Heart right ventricle (tissue), 16 donors: Measurements from ENCODE around the gene OSM. TPM values are rescaled to one million over a fixed set of nuclear protein-coding genes. Genes with fewer than 3 reads are reported as not detected.

ENCODE experiments used
- ATAC-seq, 8 donors: fragments of 200-7000 bp; cut with Tn5 transposase; one replicate each; pipeline ENCODE4 v1.9.1; 2020; ENCODE audit warnings: mild to moderate bottlenecking in 8 of 8, moderate library complexity in 8 of 8, moderate number of reproducible peaks in 1 of 8
- DNase-seq, 2 donors: peaks; one replicate each; pipeline ENCODE4 v3.0.0-alpha.2; 2020
- H3K27ac ChIP-seq, 10 donors: fragments of 200-600 bp; sonication (generic) in 2 of 10; one replicate each; pipeline versions ENCODE4 v1.5.0 to v1.8.0; 2020 to 2022; ENCODE audit warnings: mild to moderate bottlenecking in 3 of 10
- H3K27me3 ChIP-seq, 7 donors: fragments of 200-600 bp; one replicate each; pipeline ENCODE4 v1.8.0; 2021 to 2022; ENCODE audit warnings: mild to moderate bottlenecking in 2 of 7
- H3K36me3 ChIP-seq, 9 donors: fragments of 200-600 bp; sonication (generic) in 1 of 9; one replicate each; pipeline versions ENCODE4 v1.5.0 to v1.8.0; 2020 to 2022; ENCODE audit warnings: mild to moderate bottlenecking in 2 of 9
- H3K4me1 ChIP-seq, 9 donors: fragments of 200-600 bp; sonication (generic) in 1 of 9; one replicate each; pipeline versions ENCODE4 v1.5.0 to v1.8.0; 2020 to 2022; ENCODE audit warnings: mild to moderate bottlenecking in 4 of 9
- H3K4me3 ChIP-seq, 10 donors: fragments of 200-600 bp; sonication (generic) in 2 of 10; one replicate each; pipeline versions ENCODE4 v1.5.0 to v1.8.0; 2020 to 2022; ENCODE audit warnings: mild to moderate bottlenecking in 7 of 10, moderate library complexity in 2 of 10
- H3K9me3 ChIP-seq, 11 donors: fragments of 200-600 bp in 10 of 11; sonication (generic) in 2 of 11; one replicate each; pipeline versions ENCODE4 v1.5.0 to v1.8.0; 2013 to 2022; ENCODE audit warnings: mild to moderate bottlenecking in 2 of 11, control low read depth in 1 of 11, moderate library complexity in 1 of 11
- WGBS, 2 donors: extraction: QIAGEN DNeasy Blood & Tissue Kit; methylation state at CpG; one replicate each; pipeline ENCODE4 v1.1.7; 2013; ENCODE audit warnings: inconsistent platforms in 1 of 2; 5-methylcytosine and 5-hydroxymethylcytosine counted together
- intact Hi-C, 10 donors: fragments of 100-400 bp; cut with DNase I; formaldehyde crosslinking; loops; one replicate each; pipeline versions ENCODE4 v1.11.1 to v1.14.2; 2022
- polyA plus RNA-seq, 2 donors: library from polyadenylated mRNA; stranded (reverse); fragments of 200-250 nt; gene quantifications; one replicate each; pipeline ENCODE4 v1.2.3, GENCODE V29; 2013
- total RNA-seq, 10 donors: library from RNA; stranded (reverse); fragmentation: NEBNext Ultra II Directional in 3 of 10; extraction: Animal tissue kit (Norgen Biotek cat#: 25700) in 3 of 10; gene quantifications; one replicate each; pipeline versions ENCODE4 v1.2.1 to v1.2.4, GENCODE V29; 2021 to 2023
- TF ChIP-seq, protein P1 (sequence below), 9 donors: fragments of 200-600 bp; sonication (generic) in 2 of 9; IDR thresholded peaks; one replicate each; pipeline versions ENCODE4 v1.5.0 to v1.8.0; 2021 to 2022; ENCODE audit warnings: antibody characterized with exemption in 9 of 9, mild to moderate bottlenecking in 5 of 9, moderate library complexity in 1 of 9
- donor health status: Arrhythmogenic right ventricular cardiomyopathy.
- donor health status: ischemic (EF 13 %, LVEDD 7.1; RV severe dilation, severe dysfunction).
- donor health status: healthy with polysubstance abuse.
- donor health status: DM: no; HTN: yes; CAD: no.
- donor health status: DM: no; HTN: no; CAD: no.
- donor health status: ischemic (EF 25% LVEDD 6.9; RV normal size, moderate dysfunction).
- donor health status: ischemic (EF 25% LVEDD 5.7; RV mildly dilated, moderate dysfunction).
- donor health status: healthy.
- donor health status: DM: yes; HTN: yes; CAD: no.
- donor health status: Ischemic cardiomyopathy.
- donor health status: ischemic (EF 35%, LVEDD 5.7; RV mildly dilated, moderate dysfunction).
- donor health status: nonischemic (EF 11% LVEDD 7.7; RV severe dilation, severe dysfunction).
- donor health status: DM: yes; HTN: yes; CAD: no.
- donor health status: PGD.
- donor health status: ischemic (EF 29% LVEDD 5.4; RV normal size, mild dysfunction).
- donor health status: nonischemic (EF 23%, LVEDD 6.1; RV moderate dilation, normal function).

The OSM gene
- total and polyA plus RNA-seq, 12 donors = 0.20 to 2.8 (median 0.41) TPM; not detected in 3

DNA sequence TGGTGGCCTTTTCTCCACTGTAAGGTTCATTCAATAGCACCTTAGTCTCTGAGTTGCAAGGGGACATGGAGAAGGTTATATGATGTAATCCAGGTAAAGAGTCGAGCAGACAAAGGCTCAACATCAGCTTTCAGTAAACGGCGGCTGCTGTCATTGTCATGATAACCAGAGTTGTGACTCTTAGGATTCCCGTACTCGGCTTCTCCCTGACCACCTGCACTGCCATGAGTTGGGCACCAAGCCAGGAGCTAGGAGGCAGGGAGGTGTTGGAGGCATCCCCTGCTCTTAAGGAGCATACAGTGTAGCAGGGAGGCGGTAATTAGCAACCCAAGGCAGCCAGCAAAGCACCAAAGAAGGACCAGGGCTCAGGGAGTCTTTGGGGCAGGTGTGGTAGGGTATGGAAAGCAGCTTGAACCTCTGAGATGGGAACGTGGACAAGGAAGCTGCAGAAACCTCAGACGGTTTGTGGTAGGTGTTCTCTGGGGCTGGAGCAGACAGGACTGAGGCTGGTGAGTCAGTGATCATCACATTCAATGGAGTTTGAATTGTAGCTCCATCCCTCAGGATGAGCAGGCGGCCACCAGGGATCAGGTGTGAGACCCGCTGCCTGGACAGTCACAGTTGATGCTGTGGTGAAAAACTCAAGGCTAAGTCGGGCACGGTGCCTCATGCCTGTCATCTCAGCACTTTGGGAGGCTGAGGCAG, 51.8 kb downstream of the OSM start:
- TF ChIP-seq, protein P1, sequence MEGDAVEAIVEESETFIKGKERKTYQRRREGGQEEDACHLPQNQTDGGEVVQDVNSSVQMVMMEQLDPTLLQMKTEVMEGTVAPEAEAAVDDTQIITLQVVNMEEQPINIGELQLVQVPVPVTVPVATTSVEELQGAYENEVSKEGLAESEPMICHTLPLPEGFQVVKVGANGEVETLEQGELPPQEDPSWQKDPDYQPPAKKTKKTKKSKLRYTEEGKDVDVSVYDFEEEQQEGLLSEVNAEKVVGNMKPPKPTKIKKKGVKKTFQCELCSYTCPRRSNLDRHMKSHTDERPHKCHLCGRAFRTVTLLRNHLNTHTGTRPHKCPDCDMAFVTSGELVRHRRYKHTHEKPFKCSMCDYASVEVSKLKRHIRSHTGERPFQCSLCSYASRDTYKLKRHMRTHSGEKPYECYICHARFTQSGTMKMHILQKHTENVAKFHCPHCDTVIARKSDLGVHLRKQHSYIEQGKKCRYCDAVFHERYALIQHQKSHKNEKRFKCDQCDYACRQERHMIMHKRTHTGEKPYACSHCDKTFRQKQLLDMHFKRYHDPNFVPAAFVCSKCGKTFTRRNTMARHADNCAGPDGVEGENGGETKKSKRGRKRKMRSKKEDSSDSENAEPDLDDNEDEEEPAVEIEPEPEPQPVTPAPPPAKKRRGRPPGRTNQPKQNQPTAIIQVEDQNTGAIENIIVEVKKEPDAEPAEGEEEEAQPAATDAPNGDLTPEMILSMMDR (IDR thresholded peaks at IDR 0.05) = no peak
- intact Hi-C loops = no loop called here
- Histone ChIP-seq H3K4me3 (no peak overlapping the region), H3K36me3 (no peaks in the 10 kb centered on the region), H3K27me3 (peaks cover 0 to 75% (median 50%) of the 10 kb centered on the region in 7 donors), H3K27ac (no peak overlapping the region), H3K9me3 (no peaks in the 10 kb centered on the region), H3K4me1 (peaks cover 0 to 20% (median 5%) of the 10 kb centered on the region in 9 donors)
- ATAC-seq (no peak), DNase-seq (no peak)
- 55 to 62% methylated on average over 12 of the region's 12 CpGs for WGBS, 2 donors

DNA sequence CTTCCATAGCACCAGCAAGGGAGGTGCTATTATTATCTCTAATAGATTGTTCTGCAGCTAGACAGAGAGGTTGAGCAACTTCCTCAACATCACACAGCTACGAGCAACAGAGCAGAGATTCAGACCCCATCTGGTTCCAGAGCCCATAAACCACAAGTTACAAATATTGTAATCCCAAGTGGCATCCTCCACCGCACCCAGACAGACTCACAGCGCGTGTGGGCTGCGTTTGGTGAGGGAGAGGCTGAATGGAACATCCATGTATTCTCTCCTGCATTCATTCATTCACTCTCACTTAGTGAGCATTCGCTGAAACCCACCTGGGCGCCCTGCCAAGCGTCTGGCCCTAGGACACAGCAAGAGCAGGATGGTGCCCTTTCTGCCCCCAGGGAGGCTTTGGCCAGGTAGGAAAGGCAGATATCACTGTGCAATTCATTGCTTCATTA, 53.6 kb downstream of the OSM start:
- Histone ChIP-seq H3K27me3 (peaks cover 0 to 77% (median 36%) of the 10 kb centered on the region in 7 donors), H3K4me3 (no peak overlapping the region), H3K4me1 (peaks cover 0 to 37% (median 18%) of the 10 kb centered on the region in 9 donors), H3K36me3 (no peaks in the 10 kb centered on the region), H3K9me3 (no peaks in the 10 kb centered on the region), H3K27ac (peak overlapping the region in 1 of 10 donors; percentile 92)
- ATAC-seq (peak in 2 of 8 donors; percentile 27 to 44), DNase-seq (no peak)
- TF ChIP-seq, protein P1 (IDR thresholded peaks at IDR 0.05) = no peak
- WGBS, 2 donors = 72 to 73% methylated on average over 8 of the region's 8 CpGs
- intact Hi-C loops = no loop called here

Other genes with a start within 250 kb of the OSM start
- gene HORMAD2, start 186.4 kb downstream of the OSM start, total RNA-seq = not detected
- not detected for gene HORMAD2, start 186.4 kb downstream of the OSM start, polyA plus RNA-seq
- 1 to 10 TPM in 3 of 10 donors, under 1 TPM in 7; 0.17 to 8.8 (median 0.55) TPM for gene LIF, start 20.1 kb downstream of the OSM start, total RNA-seq
- under 1 TPM; 0.45 to 0.51 TPM for gene LIF, start 20.1 kb downstream of the OSM start, polyA plus RNA-seq
- 1 to 10 TPM; 2.8 to 7.9 (median 5.4) TPM for gene CASTOR1, start 22.7 kb upstream of the OSM start, total RNA-seq
- 10 to 100 TPM; 13.9 to 14.7 TPM for gene CASTOR1, start 22.7 kb upstream of the OSM start, polyA plus RNA-seq
- 1 to 10 TPM; 3.2 to 7.5 (median 5.6) TPM for gene TBC1D10A, start 60.1 kb upstream of the OSM start, total RNA-seq
- gene TBC1D10A, start 60.1 kb upstream of the OSM start, polyA plus RNA-seq = 1 to 10 TPM; 6.9 to 9.5 TPM
- gene SF3A1, start 90.0 kb upstream of the OSM start, total RNA-seq = 100 to 1,000 TPM in 6 of 10 donors, 10 to 100 TPM in 4; 84.4 to 132 (median 111) TPM
- gene SF3A1, start 90.0 kb upstream of the OSM start, polyA plus RNA-seq = 10 to 100 TPM; 13.2 to 16.0 TPM
- gene CCDC157, start 90.2 kb upstream of the OSM start, total RNA-seq = 1 to 10 TPM in 3 of 10 donors, under 1 TPM in 7; 0.11 to 1.2 (median 0.85) TPM
- 1 to 10 TPM in 1 of 2 donors, under 1 TPM in 1; 0.88 to 1.2 TPM for gene CCDC157, start 90.2 kb upstream of the OSM start, polyA plus RNA-seq
- gene RNF215, start 120.6 kb upstream of the OSM start, total RNA-seq = 10 to 100 TPM in 1 of 10 donors, 1 to 10 TPM in 9; 3.4 to 10.5 (median 6.0) TPM
- gene RNF215, start 120.6 kb upstream of the OSM start, polyA plus RNA-seq = 1 to 10 TPM; 4.9 to 7.2 TPM
- gene SEC14L2, start 130.2 kb upstream of the OSM start, total RNA-seq = 1 to 10 TPM in 2 of 10 donors, under 1 TPM in 8; 0.21 to 3.7 (median 0.78) TPM
- gene SEC14L2, start 130.2 kb upstream of the OSM start, polyA plus RNA-seq = 1 to 10 TPM in 1 of 2 donors, under 1 TPM in 1; 0.80 to 7.6 TPM
- gene MTFP1, start 158.9 kb upstream of the OSM start, total RNA-seq = 10 to 100 TPM in 7 of 10 donors, 1 to 10 TPM in 3; 5.9 to 31.0 (median 13.2) TPM
- gene MTFP1, start 158.9 kb upstream of the OSM start, polyA plus RNA-seq = 100 to 1,000 TPM in 1 of 2 donors, 10 to 100 TPM in 1; 50.8 to 132 TPM
- gene SEC14L3, start 205.2 kb upstream of the OSM start, total RNA-seq = not detected
- gene SEC14L3, start 205.2 kb upstream of the OSM start, polyA plus RNA-seq = not detected
- under 1 TPM in 2 of 10 donors, not detected in 8; 0.12 to 0.15 TPM for gene SEC14L4, start 238.8 kb upstream of the OSM start, total RNA-seq
- not detected for gene SEC14L4, start 238.8 kb upstream of the OSM start, polyA plus RNA-seq